Endothelial cell (in vitro differentiated cells): ENCODE measurements around the gene NMNAT2. TPM values are rescaled to one million over a fixed set of nuclear protein-coding genes. Genes with fewer than 3 reads are reported as not detected.
A peak's percentile ranks its signal among the peaks of the same experiment; 100 is the strongest.

Source experiments
- DNase-seq: peaks from one replicate; pipeline ENCODE4 v3.0.0; 2021; ENCODE audit warnings: low spot score
- H3K27ac Mint-ChIP-seq: one replicate; pipeline ENCODE4 v1.8.0; 2021; ENCODE audit warnings: mixed read lengths, inconsistent platforms; ENCODE audit not compliant: unreplicated experiment
- H3K27me3 Mint-ChIP-seq: one replicate; pipeline ENCODE4 v1.8.0; 2021; ENCODE audit warnings: mild to moderate bottlenecking, moderate library complexity, mixed read lengths, inconsistent platforms; ENCODE audit not compliant: unreplicated experiment
- H3K36me3 Mint-ChIP-seq: one replicate; pipeline ENCODE4 v1.8.0; 2021; ENCODE audit warnings: mild to moderate bottlenecking, low read depth, mixed read lengths, inconsistent platforms; ENCODE audit not compliant: unreplicated experiment
- H3K4me1 Mint-ChIP-seq: one replicate; pipeline ENCODE4 v1.8.0; 2021; ENCODE audit warnings: mild to moderate bottlenecking, mixed read lengths, inconsistent platforms; ENCODE audit not compliant: unreplicated experiment
- H3K4me3 Mint-ChIP-seq: one replicate; pipeline ENCODE4 v1.8.0; 2021; ENCODE audit warnings: mild to moderate bottlenecking, mixed read lengths, inconsistent platforms; ENCODE audit not compliant: unreplicated experiment
- H3K9me3 Mint-ChIP-seq: one replicate; pipeline ENCODE4 v1.8.0; 2021; ENCODE audit warnings: mixed read lengths, inconsistent platforms; ENCODE audit not compliant: unreplicated experiment
- total RNA-seq: library from RNA; stranded (reverse); fragmentation: NEBNext Ultra II Directional; extraction: Animal tissue kit (Norgen Biotek cat#: 25700); gene quantifications from one replicate; pipeline ENCODE4 v1.2.1, GENCODE V29; 2021; ENCODE audit not compliant: unreplicated experiment
- TF ChIP-seq, protein P1 (sequence below): fragments of 200-600 bp; sonication (generic); IDR thresholded peaks from one replicate; pipeline ENCODE4 v1.5.0; 2021; ENCODE audit warnings: antibody characterized with exemption; ENCODE audit not compliant: unreplicated experiment

NMNAT2 gene
- total RNA-seq, 1 donor from 2014 or later: 1.7 TPM

GRCh38 chr1:183279835-183280234, 138.3 kb downstream of the NMNAT2 start:
- TF ChIP-seq, protein P1, sequence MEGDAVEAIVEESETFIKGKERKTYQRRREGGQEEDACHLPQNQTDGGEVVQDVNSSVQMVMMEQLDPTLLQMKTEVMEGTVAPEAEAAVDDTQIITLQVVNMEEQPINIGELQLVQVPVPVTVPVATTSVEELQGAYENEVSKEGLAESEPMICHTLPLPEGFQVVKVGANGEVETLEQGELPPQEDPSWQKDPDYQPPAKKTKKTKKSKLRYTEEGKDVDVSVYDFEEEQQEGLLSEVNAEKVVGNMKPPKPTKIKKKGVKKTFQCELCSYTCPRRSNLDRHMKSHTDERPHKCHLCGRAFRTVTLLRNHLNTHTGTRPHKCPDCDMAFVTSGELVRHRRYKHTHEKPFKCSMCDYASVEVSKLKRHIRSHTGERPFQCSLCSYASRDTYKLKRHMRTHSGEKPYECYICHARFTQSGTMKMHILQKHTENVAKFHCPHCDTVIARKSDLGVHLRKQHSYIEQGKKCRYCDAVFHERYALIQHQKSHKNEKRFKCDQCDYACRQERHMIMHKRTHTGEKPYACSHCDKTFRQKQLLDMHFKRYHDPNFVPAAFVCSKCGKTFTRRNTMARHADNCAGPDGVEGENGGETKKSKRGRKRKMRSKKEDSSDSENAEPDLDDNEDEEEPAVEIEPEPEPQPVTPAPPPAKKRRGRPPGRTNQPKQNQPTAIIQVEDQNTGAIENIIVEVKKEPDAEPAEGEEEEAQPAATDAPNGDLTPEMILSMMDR: no peak
- Mint-ChIP-seq H3K4me3 (no peak overlapping the region), H3K9me3 (no peaks in the 10 kb centered on the region), H3K27me3 (peaks cover 7% of the 10 kb centered on the region), H3K36me3 (no peaks in the 10 kb centered on the region), H3K27ac (peak overlapping the region; percentile 78), H3K4me1 (peaks cover 15% of the 10 kb centered on the region)
- DNase-seq: no peak

GRCh38 chr1:183278739-183279591, 139.2 kb downstream of the NMNAT2 start:
- Mint-ChIP-seq H3K36me3 (no peaks in the 10 kb centered on the region), H3K27me3 (peaks cover 3% of the 10 kb centered on the region), H3K4me1 (peaks cover 15% of the 10 kb centered on the region), H3K4me3 (no peak overlapping the region), H3K9me3 (no peaks in the 10 kb centered on the region), H3K27ac (peak overlapping the region; percentile 53)
- DNase-seq: no peak
- TF ChIP-seq, protein P1: no peak

- TF ChIP-seq, protein P1: no peak
- Mint-ChIP-seq H3K9me3 (no peaks in the 10 kb centered on the region), H3K4me3 (peak overlapping the region; percentile 62), H3K27ac (peak overlapping the region; percentile 53), H3K27me3 (peaks cover 3% of the 10 kb centered on the region), H3K4me1 (peaks cover 15% of the 10 kb centered on the region), H3K36me3 (no peaks in the 10 kb centered on the region)
- DNase-seq: no peak
Measured at GRCh38 chr1:183277821-183278738, 140.1 kb downstream of the NMNAT2 start.

DNA sequence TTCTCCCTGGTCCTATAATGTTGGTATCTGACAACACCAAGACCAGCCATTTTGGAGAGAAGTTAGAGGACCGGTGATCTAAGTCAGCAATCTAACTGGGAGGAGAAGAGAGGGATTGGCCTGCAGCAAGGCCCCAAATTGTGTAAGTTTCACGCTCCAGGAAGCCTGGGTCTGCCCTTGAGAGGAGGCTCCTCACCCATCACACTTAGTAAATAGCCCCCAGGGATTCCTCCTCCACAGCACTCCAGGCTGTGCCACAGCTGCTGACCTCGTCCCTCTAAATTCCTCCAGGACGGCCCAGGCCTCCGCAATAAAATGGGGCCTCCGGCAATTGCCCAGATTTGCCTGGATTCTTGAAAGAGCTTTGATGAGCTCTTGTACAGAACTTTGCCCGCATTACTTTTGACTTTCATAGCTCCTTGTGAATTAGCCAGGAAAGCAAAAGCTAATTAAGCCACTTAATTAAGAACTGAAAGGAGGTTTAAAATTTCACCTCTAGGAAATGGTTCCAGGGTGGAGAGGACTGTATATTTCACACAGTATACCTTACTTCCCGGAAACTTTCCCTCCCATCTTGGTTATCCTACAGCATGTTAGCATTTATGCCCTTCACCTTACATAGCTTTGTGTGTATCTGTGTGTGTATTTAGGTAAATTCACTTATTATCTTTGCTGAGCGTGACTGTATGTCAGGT, 141.6 kb downstream of the NMNAT2 start:
- Mint-ChIP-seq H3K9me3 (no peaks in the 10 kb centered on the region), H3K27me3 (peaks cover 3% of the 10 kb centered on the region), H3K36me3 (no peaks in the 10 kb centered on the region), H3K27ac (no peak overlapping the region), H3K4me3 (no peak overlapping the region), H3K4me1 (peaks cover 15% of the 10 kb centered on the region)
- DNase-seq: no peak
- TF ChIP-seq, protein P1: no peak
